OCI-LY7 (cell line): Measurements from ENCODE around the gene NPDC1. TPM values are rescaled to one million over a fixed set of nuclear protein-coding genes. Genes with fewer than 3 reads are reported as not detected.

Experiments used
- BruUV-seq: library from RNA; stranded (reverse); fragments of 400-500 nt; replicated peaks from 2 replicates; lab custom pipeline; 2021; lab: Mats Ljungman, UMichigan
- CTCF ChIA-PET: fragments of 300-600 bp; sonication (Branson Sonifier 250); formaldehyde crosslinking; loops from one replicate; lab custom pipeline; 2022; ENCODE audit warnings: antibody characterized with exemption; ENCODE audit not compliant: unreplicated experiment; lab: Charles Lee
- POLR2A ChIA-PET: fragments of 300-600 bp; sonication (Branson Sonifier 250); formaldehyde crosslinking; loops from one replicate; lab custom pipeline; 2022; ENCODE audit warnings: antibody characterized with exemption; lab: Charles Lee
- DNase-seq: peaks from one replicate; pipeline ENCODE4 v3.0.0-alpha.2; 2015; ENCODE audit warnings: low spot score
- H2AFZ ChIP-seq: fragments of 200-600 bp; sonication (generic), shearing (Covaris generic); 2 replicates; pipeline ENCODE4 v1.6.1; 2014; ENCODE audit warnings: mild to moderate bottlenecking, antibody characterized with exemption, low read length, moderate library complexity
- H3K27ac ChIP-seq: fragments of 200-600 bp; sonication (generic); 2 replicates; pipeline ENCODE4 v1.5.1; 2014; ENCODE audit warnings: mixed run types, low read depth, mild to moderate bottlenecking, moderate library complexity, low read length, inconsistent platforms; ENCODE audit not compliant: poor library complexity, severe bottlenecking
- H3K36me3 ChIP-seq: fragments of 200-600 bp; sonication (generic); 2 replicates; pipeline ENCODE4 v1.6.1; 2014; ENCODE audit warnings: mild to moderate bottlenecking, antibody characterized with exemption, low read length, moderate library complexity, mixed read lengths; ENCODE audit not compliant: insufficient read depth
- H3K4me1 ChIP-seq: fragments of 200-600 bp; sonication (generic); 2 replicates; pipeline ENCODE4 v1.5.1; 2014; ENCODE audit warnings: mild to moderate bottlenecking, low read length; ENCODE audit not compliant: insufficient read depth, poor library complexity, severe bottlenecking
- H3K4me2 ChIP-seq: fragments of 200-600 bp; sonication (generic); 2 replicates; pipeline ENCODE4 v1.6.1; 2014; ENCODE audit warnings: mild to moderate bottlenecking, low read length
- H3K4me3 ChIP-seq: fragments of 200-600 bp; sonication (generic); 2 replicates; pipeline ENCODE4 v1.5.1; 2014; ENCODE audit warnings: mild to moderate bottlenecking, low read depth, low read length; ENCODE audit not compliant: poor library complexity, severe bottlenecking
- H3K79me2 ChIP-seq: fragments of 200-600 bp; sonication (generic); 2 replicates; pipeline ENCODE4 v1.6.1; 2016; ENCODE audit warnings: low read depth, mild to moderate bottlenecking, low read length, moderate library complexity, mixed read lengths; ENCODE audit not compliant: insufficient read depth
- H3K9me2 ChIP-seq: fragments of 200-600 bp; sonication (generic); 2 replicates; pipeline ENCODE4 v1.6.1; 2016; ENCODE audit warnings: mild to moderate bottlenecking, low read length, mixed read lengths; ENCODE audit not compliant: insufficient read depth
- H3K9me3 ChIP-seq: fragments of 200-600 bp; sonication (generic); 2 replicates; pipeline ENCODE4 v1.6.1; 2014; ENCODE audit warnings: mild to moderate bottlenecking, mixed run types, low read length, mixed read lengths
- H4K20me1 ChIP-seq: fragments of 200-600 bp; sonication (generic); 2 replicates; pipeline ENCODE4 v1.6.1; 2014; ENCODE audit warnings: mild to moderate bottlenecking, antibody characterized with exemption, low read length, moderate library complexity, mixed read lengths; ENCODE audit not compliant: insufficient read depth
- EZH2phosphoT487 ChIP-seq: fragments of 200-600 bp; sonication (generic); IDR thresholded peaks from 2 replicates; pipeline ENCODE4 v1.6.1; 2018; ENCODE audit warnings: low read depth, borderline replicate concordance, mild to moderate bottlenecking, mixed run types, antibody characterized with exemption, low read length, moderate library complexity, mixed read lengths
- intact Hi-C: fragments of 100-400 bp; cut with micrococcal nuclease; formaldehyde crosslinking; loops from one replicate; pipeline ENCODE4 v1.10.0; 2022; ENCODE audit not compliant: unreplicated experiment
- total RNA-seq, 2 experiments: library from RNA; depleted of rRNA in 1 of 2; stranded (reverse); fragments of >200 nt in 1 of 2; shearing (Covaris generic) in 1 of 2; gene quantifications; 2 replicates each; pipeline ENCODE4 v1.2.3, GENCODE V29; 2014 to 2022
- TF ChIP-seq, protein P1 (sequence below): fragments of 200-600 bp; sonication (generic); conservative IDR thresholded peaks from 2 replicates; pipeline ENCODE4 v1.5.1; 2014; ENCODE audit warnings: mild to moderate bottlenecking, antibody characterized with exemption, low read length, moderate library complexity, mixed read lengths

The NPDC1 gene
- total RNA-seq, 2 experiments from 2014 or later: 0.32 to 0.38 TPM

- Histone ChIP-seq H3K36me3 (no peaks in the 10 kb centered on the region), H3K4me2 (no peak overlapping the region), H3K79me2 (no peaks in the 10 kb centered on the region), H4K20me1 (no peaks in the 10 kb centered on the region), H3K9me3 (no peaks in the 10 kb centered on the region), H3K4me1 (peaks cover 14% of the 10 kb centered on the region), H2AFZ (no peak overlapping the region), H3K9me2 (no peaks in the 10 kb centered on the region), H3K4me3 (no peak overlapping the region), H3K27ac (no peak overlapping the region)
- no peak for DNase-seq
- intact Hi-C loops: no loop called here
- BruUV-seq: no TSS peak
- ChIA-PET CTCF (no interaction called here), POLR2A (interaction anchor here (0.6 kb wide), 2 partner anchors 131 to 351 kb away, joined by 3 to 4 read pairs; no protein-coding TSS in a partner anchor)
- no peak for TF ChIP-seq EZH2phosphoT487
- TF ChIP-seq, protein P1, sequence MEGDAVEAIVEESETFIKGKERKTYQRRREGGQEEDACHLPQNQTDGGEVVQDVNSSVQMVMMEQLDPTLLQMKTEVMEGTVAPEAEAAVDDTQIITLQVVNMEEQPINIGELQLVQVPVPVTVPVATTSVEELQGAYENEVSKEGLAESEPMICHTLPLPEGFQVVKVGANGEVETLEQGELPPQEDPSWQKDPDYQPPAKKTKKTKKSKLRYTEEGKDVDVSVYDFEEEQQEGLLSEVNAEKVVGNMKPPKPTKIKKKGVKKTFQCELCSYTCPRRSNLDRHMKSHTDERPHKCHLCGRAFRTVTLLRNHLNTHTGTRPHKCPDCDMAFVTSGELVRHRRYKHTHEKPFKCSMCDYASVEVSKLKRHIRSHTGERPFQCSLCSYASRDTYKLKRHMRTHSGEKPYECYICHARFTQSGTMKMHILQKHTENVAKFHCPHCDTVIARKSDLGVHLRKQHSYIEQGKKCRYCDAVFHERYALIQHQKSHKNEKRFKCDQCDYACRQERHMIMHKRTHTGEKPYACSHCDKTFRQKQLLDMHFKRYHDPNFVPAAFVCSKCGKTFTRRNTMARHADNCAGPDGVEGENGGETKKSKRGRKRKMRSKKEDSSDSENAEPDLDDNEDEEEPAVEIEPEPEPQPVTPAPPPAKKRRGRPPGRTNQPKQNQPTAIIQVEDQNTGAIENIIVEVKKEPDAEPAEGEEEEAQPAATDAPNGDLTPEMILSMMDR: no peak
These were observed 25.9 kb downstream of the NPDC1 start for GRCh38 chr9:137019891-137020683.

- ChIA-PET CTCF (no interaction called here), POLR2A (interaction anchor here (0.6 kb wide), 2 partner anchors 26 to 352 kb away, joined by 3 to 4 read pairs; no protein-coding TSS in a partner anchor)
- intact Hi-C loops: no loop called here
These were observed 27.0 kb downstream of the NPDC1 start for GRCh38 chr9:137018761-137019559.

More at GRCh38 chr9:137018761-137019559, 27.0 kb downstream of the NPDC1 start:
- no peak for TF ChIP-seq EZH2phosphoT487
- TF ChIP-seq, protein P1: no peak
- no peak overlapping the region for H3K27ac ChIP-seq
- H3K4me2 ChIP-seq: no peak overlapping the region
- no peaks in the 10 kb centered on the region for H3K36me3 ChIP-seq
- H3K9me3 ChIP-seq: no peaks in the 10 kb centered on the region
- H3K9me2 ChIP-seq: no peaks in the 10 kb centered on the region
- H3K79me2 ChIP-seq: no peaks in the 10 kb centered on the region
- DNase-seq: no peak
- no peak overlapping the region for H3K4me3 ChIP-seq
- H4K20me1 ChIP-seq: no peaks in the 10 kb centered on the region
- no TSS peak for BruUV-seq
- H3K4me1 ChIP-seq: peaks cover 10% of the 10 kb centered on the region
- H2AFZ ChIP-seq: no peak overlapping the region
